ENCODE data around the gene CCDC57. TPM values are rescaled to one million over a fixed set of nuclear protein-coding genes. Genes with fewer than 3 reads are reported as not detected.
A peak's percentile ranks its signal among the peaks of the same experiment; 100 is the strongest.

CCDC57 gene
- total and polyA plus RNA-seq, 2 of the 8 experiments (the other 6 are each of a cell fraction or from before 2014, with no cell fraction given), result 8.4 to 12.9 TPM

DNA sequence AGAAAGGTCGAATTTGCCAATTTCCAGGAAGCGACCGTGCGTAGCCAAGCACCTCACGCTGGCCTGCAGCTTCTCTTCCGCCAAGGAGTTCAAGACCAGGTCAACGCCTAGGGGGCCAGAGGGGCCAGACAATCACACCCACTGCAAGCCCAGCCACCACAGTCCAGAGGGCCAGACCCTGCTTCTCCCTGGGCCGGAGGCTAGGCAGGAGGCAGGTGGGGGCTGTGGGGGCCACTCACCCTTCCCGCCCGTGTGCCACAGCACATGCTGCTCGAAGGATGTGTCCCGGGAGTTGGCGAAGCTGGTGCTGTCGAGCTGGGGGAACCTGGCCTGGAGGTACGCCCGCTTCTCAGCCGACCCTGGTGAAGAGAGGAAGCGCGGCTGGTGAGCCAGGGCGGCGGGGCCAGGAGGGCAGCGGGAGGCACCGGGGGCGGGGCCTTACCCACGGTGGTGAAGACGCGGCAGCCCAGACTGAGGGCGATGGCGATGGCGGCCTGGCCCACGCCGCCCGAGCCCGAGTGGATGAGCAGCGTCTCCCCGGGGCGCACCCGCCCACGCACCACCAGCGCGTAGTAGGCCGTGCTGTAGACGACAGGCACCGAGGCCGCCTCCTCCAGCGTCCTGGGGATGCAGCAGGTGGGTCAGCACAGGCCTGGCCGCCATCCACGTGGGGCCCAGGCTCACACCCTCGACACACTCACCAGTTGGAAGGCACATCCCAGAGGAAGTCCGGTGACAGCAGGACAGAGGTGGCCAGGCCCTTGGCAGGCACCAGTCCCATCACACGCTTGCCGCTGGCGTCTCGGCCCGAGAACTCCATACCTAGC is 128.9 kb downstream of the CCDC57 start:
- no peaks in the 10 kb centered on the region for H3K23me2 ChIP-seq (ENCODE audit: low read depth, low read length)

More for the DNA sequence above, 128.9 kb downstream of the CCDC57 start:
- H2BK5ac ChIP-seq (ENCODE audit: low read depth, low read length), result 0 out of 2 replicates have a peak overlapping the region, but pooled peaks have one; percentile 44
- no peaks in the 10 kb centered on the region for H3K4me1 ChIP-seq (replicated peaks in 1 of 4; ENCODE audit: control insufficient read depth in 3 of 4, insufficient read depth in 4 of 4, low read length in 3 of 4)
- CTCF ChIA-PET (ENCODE audit: partially characterized antibody), result interaction anchor here (0.6 to 1.2 kb wide), 3 partner anchors 22 to 74 kb away, joined by 3 read pairs; no protein-coding TSS in a partner anchor
- WGBS, 2 experiments (ENCODE audit: extremely low coverage in 1 of 2, insufficient coverage in 1 of 2, insufficient read length in 1 of 2, insufficient replicate concordance in 2 of 2, low coverage in 1 of 2, low lambda C conversion rate in 2 of 2, missing lambda C conversion rate in 1 of 2), result 96% methylated on average over 35 of the region's 55 CpGs; no CpG with 5 or more reads in 1 of the 2 experiments
- no peak overlapping the region for H3K27ac ChIP-seq (ENCODE audit: low read depth, low read length)
- H4K8ac ChIP-seq (ENCODE audit: extremely low read depth, insufficient read depth, low read length), result no peak overlapping the region
- no peak overlapping the region for H2BK12ac ChIP-seq (ENCODE audit: low read depth, low read length)
- H4K20me1 ChIP-seq (replicated peaks in 1 of 2; ENCODE audit: control insufficient read depth in 1 of 2, insufficient read depth in 2 of 2, low read length in 2 of 2), result peaks cover 30 to 75% of the 10 kb centered on the region in 2 experiments
- H4K5ac ChIP-seq (ENCODE audit: insufficient read length, low read depth, low read length), result no peak overlapping the region
- POLR2A ChIA-PET (ENCODE audit: partially characterized antibody), result interaction anchor here (0.6 to 12.5 kb wide), 9 partner anchors 5 to 67 kb away, joined by 3 to 105 read pairs (median 5); no protein-coding TSS in a partner anchor
- no peak overlapping the region for H3K4ac ChIP-seq (replicated peaks; ENCODE audit: insufficient read length, low read depth, low read length)
- no peak overlapping the region for H2AFZ ChIP-seq (ENCODE audit: low read length)
- H3K4me2 ChIP-seq (ENCODE audit: insufficient read depth in 1 of 2, low read depth in 2 of 2, low read length in 2 of 2), result no peak overlapping the region
- H3K14ac ChIP-seq (ENCODE audit: insufficient read length), result no peak overlapping the region
- TF ChIP-seq CTBP2 (IDR thresholded peaks at IDR 0.05; ENCODE audit: borderline replicate concordance, insufficient read depth, insufficient read length, low read length) (no peak), BCL11A (IDR thresholded peaks at IDR 0.05; ENCODE audit: low read depth in 2 of 2, low read length in 2 of 2) (no peak), POLR2AphosphoS5 (IDR thresholded peaks at IDR 0.05; ENCODE audit: low read depth, low read length) (0 out of 2 replicates have a peak, but pooled peaks have one; percentile 1), FOSL1 (IDR thresholded peaks at IDR 0.05; ENCODE audit: insufficient read depth, low read depth, low read length) (no peak), CREB1 (IDR thresholded peaks at IDR 0.05) (no peak)
- TF ChIP-seq, protein P1, sequence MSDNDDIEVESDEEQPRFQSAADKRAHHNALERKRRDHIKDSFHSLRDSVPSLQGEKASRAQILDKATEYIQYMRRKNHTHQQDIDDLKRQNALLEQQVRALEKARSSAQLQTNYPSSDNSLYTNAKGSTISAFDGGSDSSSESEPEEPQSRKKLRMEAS (IDR thresholded peaks at IDR 0.05), result no peak
- TF ChIP-seq, protein P2, sequence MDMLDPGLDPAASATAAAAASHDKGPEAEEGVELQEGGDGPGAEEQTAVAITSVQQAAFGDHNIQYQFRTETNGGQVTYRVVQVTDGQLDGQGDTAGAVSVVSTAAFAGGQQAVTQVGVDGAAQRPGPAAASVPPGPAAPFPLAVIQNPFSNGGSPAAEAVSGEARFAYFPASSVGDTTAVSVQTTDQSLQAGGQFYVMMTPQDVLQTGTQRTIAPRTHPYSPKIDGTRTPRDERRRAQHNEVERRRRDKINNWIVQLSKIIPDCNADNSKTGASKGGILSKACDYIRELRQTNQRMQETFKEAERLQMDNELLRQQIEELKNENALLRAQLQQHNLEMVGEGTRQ (IDR thresholded peaks at IDR 0.05; ENCODE audit: low read length), result no peak
- H3K36me3 ChIP-seq (ENCODE audit: control insufficient read depth in 2 of 4, insufficient read depth in 4 of 4, low read length in 3 of 4), result peaks cover 66 to 97% (median 91%) of the 10 kb centered on the region in 4 experiments
- H4K91ac ChIP-seq (replicated peaks; ENCODE audit: insufficient read length, low read length), result no peak overlapping the region
- H2BK15ac ChIP-seq (ENCODE audit: low read length), result no peak overlapping the region
- no peak overlapping the region for H3K56ac ChIP-seq (replicated peaks; ENCODE audit: insufficient read length, low read depth, low read length)
- DNase-seq (ENCODE audit: low read depth in 1 of 2, low spot score in 2 of 2) (no peak), FAIRE-seq (no peak)
- H3K79me1 ChIP-seq (ENCODE audit: low read depth, low read length), result peaks cover 7% of the 10 kb centered on the region
- no peaks in the 10 kb centered on the region for H3K9me3 ChIP-seq (ENCODE audit: insufficient read depth in 2 of 2, low read depth in 1 of 2, low read length in 1 of 2)
- no peak overlapping the region for H3K23ac ChIP-seq (ENCODE audit: insufficient read length)
- H3K27me3 ChIP-seq (replicated peaks in 1 of 4; ENCODE audit: control insufficient read depth in 3 of 4, extremely low read depth in 1 of 4, insufficient read depth in 3 of 4, low read length in 3 of 4), result no peaks in the 10 kb centered on the region
- no peak overlapping the region for H2BK20ac ChIP-seq (ENCODE audit: low read length)
- H3K9ac ChIP-seq (replicated peaks in 1 of 4; ENCODE audit: extremely low read depth in 1 of 4, low read depth in 3 of 4, low read length in 3 of 4), result no peak overlapping the region
- H3K4me3 ChIP-seq (ENCODE audit: extremely low read depth in 1 of 4, insufficient read depth in 2 of 4, low read depth in 3 of 4, low read length in 4 of 4), result no peak overlapping the region
- H3K79me2 ChIP-seq (ENCODE audit: control insufficient read depth in 1 of 2, insufficient read depth in 2 of 2, low read length in 2 of 2), result no peaks in the 10 kb centered on the region
- no peak overlapping the region for H2BK120ac ChIP-seq (replicated peaks; ENCODE audit: low read depth, low read length)
- H3K18ac ChIP-seq (ENCODE audit: extremely low read depth, low read length), result no peak overlapping the region
- no peak overlapping the region for H2AK5ac ChIP-seq (ENCODE audit: low read depth, low read length)
